ENCODE data around the gene DNAH17. TPM values are rescaled to one million over a fixed set of nuclear protein-coding genes. Genes with fewer than 3 reads are reported as not detected.

The DNAH17 gene
- total RNA-seq, 1 experiment from 2014 or later: 0.69 TPM

DNA sequence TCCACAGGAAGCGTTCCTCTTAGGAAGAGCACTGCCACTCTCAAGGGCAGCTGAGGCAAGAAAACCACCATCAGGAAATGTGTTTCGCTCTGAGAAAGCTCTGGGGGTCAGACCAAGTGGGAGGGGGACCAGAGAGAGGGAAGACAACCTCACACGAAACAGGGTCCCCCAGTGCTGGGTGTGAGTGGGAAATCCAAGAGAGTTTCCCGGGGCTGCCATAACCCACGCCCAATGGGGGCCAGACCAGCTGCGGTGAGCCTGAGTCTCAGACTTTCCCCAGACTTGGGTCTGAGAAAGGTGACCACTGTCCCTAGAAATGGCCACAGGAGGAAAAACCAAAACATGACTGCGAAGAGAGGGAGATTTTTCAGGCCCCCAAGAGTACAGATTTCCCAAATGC lies 14.5 kb downstream of the DNAH17 start:
- ChIA-PET CTCF (no interaction called here), RAD21 (ENCODE audit: low non-redundant PET in 1 of 2, low total read pairs in 2 of 2, uncharacterized antibody in 2 of 2, unreplicated experiment in 2 of 2) (no interaction called here), POLR2A (no interaction called here)
- no peak overlapping the region for H3K9ac ChIP-seq (ENCODE audit: low read length)
- intact Hi-C loops (cut with micrococcal nuclease): no loop called here
- no peaks in the 10 kb centered on the region for H4K20me1 ChIP-seq (ENCODE audit: insufficient read depth)
- no peaks in the 10 kb centered on the region for H3K9me2 ChIP-seq (ENCODE audit: insufficient read depth)
- H3K4me1 ChIP-seq (ENCODE audit: control insufficient read depth in 1 of 2, insufficient read depth in 2 of 2, low read length in 2 of 2): peaks cover 3 to 11% of the 10 kb centered on the region in 2 experiments; a peak in 3 of 4 replicates
- H3K27me3 ChIP-seq (ENCODE audit: insufficient read depth, low read length): peaks cover 14% of the 10 kb centered on the region; the same call in 1 of the 2 replicates
- H3K36me3 ChIP-seq (ENCODE audit: control insufficient read depth in 1 of 2, insufficient read depth in 2 of 2, low read length in 2 of 2): no peaks in the 10 kb centered on the region
- no peak overlapping the region for H3K4me3 ChIP-seq (replicated peaks in 1 of 2; ENCODE audit: low read depth in 1 of 2, low read length in 2 of 2)
- BruUV-seq (replicated peaks): no TSS peak
- no peaks in the 10 kb centered on the region for H3K79me2 ChIP-seq (ENCODE audit: insufficient read depth, low read length)
- no peak overlapping the region for H3K4me2 ChIP-seq (ENCODE audit: low read length)
- no peaks in the 10 kb centered on the region for H3K9me3 ChIP-seq (ENCODE audit: control insufficient read depth in 1 of 2, insufficient read depth in 1 of 2, low read depth in 1 of 2, low read length in 2 of 2)
- no peak overlapping the region for H2AFZ ChIP-seq (ENCODE audit: low read depth, low read length, poor library complexity, severe bottlenecking)
- ATAC-seq (no peak), DNase-seq (ENCODE audit: low read depth, low spot score) (no peak)
- no peak overlapping the region for H3K27ac ChIP-seq (ENCODE audit: low read depth, low read length)
- no peak for TF ChIP-seq ZFX (IDR thresholded peaks at IDR 0.05)
- TF ChIP-seq, protein P1, sequence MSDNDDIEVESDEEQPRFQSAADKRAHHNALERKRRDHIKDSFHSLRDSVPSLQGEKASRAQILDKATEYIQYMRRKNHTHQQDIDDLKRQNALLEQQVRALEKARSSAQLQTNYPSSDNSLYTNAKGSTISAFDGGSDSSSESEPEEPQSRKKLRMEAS (IDR thresholded peaks at IDR 0.05): no peak

DNA sequence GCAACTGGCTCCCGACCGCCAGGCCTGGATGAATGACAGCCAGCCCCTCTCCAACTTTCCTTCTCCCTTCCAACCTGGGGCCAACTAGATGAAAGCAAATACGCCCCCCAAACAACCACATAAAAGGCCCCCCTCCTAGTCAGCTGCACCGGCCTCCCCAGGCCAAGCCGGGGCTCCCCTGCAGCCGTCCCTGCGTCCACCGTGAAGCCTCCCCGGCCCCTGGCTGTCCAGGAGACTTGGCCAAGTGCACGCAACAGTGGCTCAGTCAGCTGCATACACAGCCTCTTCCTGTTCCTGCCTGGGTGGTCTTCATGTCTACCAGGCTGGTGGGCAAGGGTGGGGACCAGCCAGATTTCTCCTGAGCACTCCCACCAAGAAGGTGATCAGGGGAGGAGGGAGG lies 16.0 kb downstream of the DNAH17 start:
- Histone ChIP-seq H3K4me1 (ENCODE audit: control insufficient read depth in 1 of 2, insufficient read depth in 2 of 2, low read length in 2 of 2) (peaks cover 3 to 14% of the 10 kb centered on the region in 2 experiments; a peak in 3 of 4 replicates), H3K9ac (ENCODE audit: low read length) (no peak overlapping the region), H3K27me3 (ENCODE audit: insufficient read depth, low read length) (peaks cover 14% of the 10 kb centered on the region; the same call in 1 of the 2 replicates), H3K79me2 (ENCODE audit: insufficient read depth, low read length) (no peaks in the 10 kb centered on the region), H3K9me2 (ENCODE audit: insufficient read depth) (no peaks in the 10 kb centered on the region), H3K36me3 (ENCODE audit: control insufficient read depth in 1 of 2, insufficient read depth in 2 of 2, low read length in 2 of 2) (no peaks in the 10 kb centered on the region), H2AFZ (ENCODE audit: low read depth, low read length, poor library complexity, severe bottlenecking) (no peak overlapping the region), H3K27ac (ENCODE audit: low read depth, low read length) (no peak overlapping the region), H3K9me3 (ENCODE audit: control insufficient read depth in 1 of 2, insufficient read depth in 1 of 2, low read depth in 1 of 2, low read length in 2 of 2) (no peaks in the 10 kb centered on the region), H4K20me1 (ENCODE audit: insufficient read depth) (no peaks in the 10 kb centered on the region), H3K4me3 (replicated peaks in 1 of 2; ENCODE audit: low read depth in 1 of 2, low read length in 2 of 2) (no peak overlapping the region), H3K4me2 (ENCODE audit: low read length) (no peak overlapping the region)
- DNase-seq (ENCODE audit: low read depth, low spot score) (no peak), ATAC-seq (no peak)
- RAD21 ChIA-PET (ENCODE audit: low non-redundant PET in 1 of 2, low total read pairs in 2 of 2, uncharacterized antibody in 2 of 2, unreplicated experiment in 2 of 2): no interaction called here
- CTCF ChIA-PET: interaction anchor here (3.2 kb wide), 1 partner anchor 64 kb away, joined by 20 read pairs; no protein-coding TSS in a partner anchor
- intact Hi-C loops (cut with micrococcal nuclease): no loop called here
- BruUV-seq (replicated peaks): no TSS peak
- POLR2A ChIA-PET: no interaction called here
- TF ChIP-seq EZH2 (IDR thresholded peaks at IDR 0.05) (no peak), JUND (IDR thresholded peaks at IDR 0.05) (no peak), CBX3 (IDR thresholded peaks at IDR 0.05; ENCODE audit: low read depth) (no peak), CEBPB (IDR thresholded peaks at IDR 0.05; ENCODE audit: low read depth) (no peak), ELF1 (IDR thresholded peaks at IDR 0.05; ENCODE audit: borderline replicate concordance, low read depth) (no peak), ZFX (IDR thresholded peaks at IDR 0.05) (no peak), POLR2AphosphoS5 (IDR thresholded peaks at IDR 0.05; ENCODE audit: low read depth, low read length) (no peak), POLR2A (IDR thresholded peaks at IDR 0.05; ENCODE audit: borderline replicate concordance, extremely low read depth, insufficient read depth, insufficient read length) (no peak), SIN3A (IDR thresholded peaks at IDR 0.05; ENCODE audit: low read depth) (no peak), RAD21 (IDR thresholded peaks at IDR 0.05; ENCODE audit: low read depth) (no peak), TCF7L2 (IDR thresholded peaks at IDR 0.05; ENCODE audit: borderline replicate concordance, extremely low read depth, insufficient read depth, insufficient read length) (no peak), SP1 (IDR thresholded peaks at IDR 0.05; ENCODE audit: low read depth) (no peak)
- TF ChIP-seq, protein P1 (IDR thresholded peaks at IDR 0.05): no peak
- TF ChIP-seq, protein P2, sequence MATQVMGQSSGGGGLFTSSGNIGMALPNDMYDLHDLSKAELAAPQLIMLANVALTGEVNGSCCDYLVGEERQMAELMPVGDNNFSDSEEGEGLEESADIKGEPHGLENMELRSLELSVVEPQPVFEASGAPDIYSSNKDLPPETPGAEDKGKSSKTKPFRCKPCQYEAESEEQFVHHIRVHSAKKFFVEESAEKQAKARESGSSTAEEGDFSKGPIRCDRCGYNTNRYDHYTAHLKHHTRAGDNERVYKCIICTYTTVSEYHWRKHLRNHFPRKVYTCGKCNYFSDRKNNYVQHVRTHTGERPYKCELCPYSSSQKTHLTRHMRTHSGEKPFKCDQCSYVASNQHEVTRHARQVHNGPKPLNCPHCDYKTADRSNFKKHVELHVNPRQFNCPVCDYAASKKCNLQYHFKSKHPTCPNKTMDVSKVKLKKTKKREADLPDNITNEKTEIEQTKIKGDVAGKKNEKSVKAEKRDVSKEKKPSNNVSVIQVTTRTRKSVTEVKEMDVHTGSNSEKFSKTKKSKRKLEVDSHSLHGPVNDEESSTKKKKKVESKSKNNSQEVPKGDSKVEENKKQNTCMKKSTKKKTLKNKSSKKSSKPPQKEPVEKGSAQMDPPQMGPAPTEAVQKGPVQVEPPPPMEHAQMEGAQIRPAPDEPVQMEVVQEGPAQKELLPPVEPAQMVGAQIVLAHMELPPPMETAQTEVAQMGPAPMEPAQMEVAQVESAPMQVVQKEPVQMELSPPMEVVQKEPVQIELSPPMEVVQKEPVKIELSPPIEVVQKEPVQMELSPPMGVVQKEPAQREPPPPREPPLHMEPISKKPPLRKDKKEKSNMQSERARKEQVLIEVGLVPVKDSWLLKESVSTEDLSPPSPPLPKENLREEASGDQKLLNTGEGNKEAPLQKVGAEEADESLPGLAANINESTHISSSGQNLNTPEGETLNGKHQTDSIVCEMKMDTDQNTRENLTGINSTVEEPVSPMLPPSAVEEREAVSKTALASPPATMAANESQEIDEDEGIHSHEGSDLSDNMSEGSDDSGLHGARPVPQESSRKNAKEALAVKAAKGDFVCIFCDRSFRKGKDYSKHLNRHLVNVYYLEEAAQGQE (IDR thresholded peaks at IDR 0.05; ENCODE audit: low read depth): no peak
- TF ChIP-seq, protein P3, sequence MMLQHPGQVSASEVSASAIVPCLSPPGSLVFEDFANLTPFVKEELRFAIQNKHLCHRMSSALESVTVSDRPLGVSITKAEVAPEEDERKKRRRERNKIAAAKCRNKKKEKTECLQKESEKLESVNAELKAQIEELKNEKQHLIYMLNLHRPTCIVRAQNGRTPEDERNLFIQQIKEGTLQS (IDR thresholded peaks at IDR 0.05): no peak
- TF ChIP-seq, protein P4, sequence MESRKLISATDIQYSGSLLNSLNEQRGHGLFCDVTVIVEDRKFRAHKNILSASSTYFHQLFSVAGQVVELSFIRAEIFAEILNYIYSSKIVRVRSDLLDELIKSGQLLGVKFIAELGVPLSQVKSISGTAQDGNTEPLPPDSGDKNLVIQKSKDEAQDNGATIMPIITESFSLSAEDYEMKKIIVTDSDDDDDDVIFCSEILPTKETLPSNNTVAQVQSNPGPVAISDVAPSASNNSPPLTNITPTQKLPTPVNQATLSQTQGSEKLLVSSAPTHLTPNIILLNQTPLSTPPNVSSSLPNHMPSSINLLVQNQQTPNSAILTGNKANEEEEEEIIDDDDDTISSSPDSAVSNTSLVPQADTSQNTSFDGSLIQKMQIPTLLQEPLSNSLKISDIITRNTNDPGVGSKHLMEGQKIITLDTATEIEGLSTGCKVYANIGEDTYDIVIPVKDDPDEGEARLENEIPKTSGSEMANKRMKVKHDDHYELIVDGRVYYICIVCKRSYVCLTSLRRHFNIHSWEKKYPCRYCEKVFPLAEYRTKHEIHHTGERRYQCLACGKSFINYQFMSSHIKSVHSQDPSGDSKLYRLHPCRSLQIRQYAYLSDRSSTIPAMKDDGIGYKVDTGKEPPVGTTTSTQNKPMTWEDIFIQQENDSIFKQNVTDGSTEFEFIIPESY (IDR thresholded peaks at IDR 0.05; ENCODE audit: extremely low read depth, insufficient replicate concordance, low read length): no peak

All from HCT116 (cell line).